CD4-positive, alpha-beta T cell treated with Interleukin-4 for 1 hour (primary cell): ENCODE data around the gene KIAA0319L.

Experiments
- DNase-seq, 2 donors: peaks; one replicate each; pipeline ENCODE4 v3.0.0-alpha.2; 2020 to 2022

Gene KIAA0319L

GRCh38 chr1:35441926-35442579 is 115.2 kb downstream of the KIAA0319L start:
- DNase-seq: no peak

- DNase-seq: no peak
Observed at GRCh38 chr1:35439626-35440025, 117.6 kb downstream of the KIAA0319L start.

DNA sequence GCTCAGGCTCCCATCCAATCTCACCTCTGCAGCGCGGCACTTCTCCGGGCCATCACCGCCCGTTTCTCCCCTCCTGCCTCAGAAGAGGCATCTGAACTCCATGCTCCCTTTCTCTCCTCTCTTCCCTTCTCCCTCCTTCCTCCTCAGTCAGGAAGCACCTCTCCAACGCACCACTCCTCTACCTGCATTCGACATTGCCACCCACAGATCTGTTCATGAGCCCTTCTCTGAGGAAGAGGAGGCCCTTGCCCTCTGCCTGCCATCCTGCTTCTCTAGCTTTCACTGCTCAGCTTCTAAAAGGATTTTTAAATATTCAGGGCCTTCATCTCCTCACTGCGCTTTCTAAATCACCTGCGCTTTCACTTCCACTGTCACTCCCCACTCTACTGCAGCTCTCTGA is 120.0 kb downstream of the KIAA0319L start:
- DNase-seq: no peak

- DNase-seq: no peak
Observed at GRCh38 chr1:35436078-35436477, 121.1 kb downstream of the KIAA0319L start.

DNA sequence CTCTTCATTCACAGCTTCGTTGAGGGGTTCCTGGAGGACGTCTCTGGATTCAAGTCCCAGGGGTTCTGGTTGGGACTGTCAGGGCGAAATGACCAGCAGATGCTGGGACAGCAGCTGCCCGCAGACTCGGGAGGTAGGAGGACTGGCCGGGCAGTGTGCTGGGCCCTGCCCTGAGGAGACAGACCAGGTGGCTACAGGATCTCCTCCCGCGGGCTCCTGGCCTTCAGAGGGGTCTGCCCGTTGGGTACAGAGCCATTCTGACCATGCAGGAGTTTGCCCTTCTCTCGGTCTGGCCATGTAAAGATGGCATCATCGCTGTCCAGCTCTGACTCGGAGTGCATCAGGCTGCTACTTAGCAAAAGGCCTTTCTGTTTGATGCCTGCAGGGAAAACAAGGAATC is 122.5 kb downstream of the KIAA0319L start:
- no peak for DNase-seq

DNA sequence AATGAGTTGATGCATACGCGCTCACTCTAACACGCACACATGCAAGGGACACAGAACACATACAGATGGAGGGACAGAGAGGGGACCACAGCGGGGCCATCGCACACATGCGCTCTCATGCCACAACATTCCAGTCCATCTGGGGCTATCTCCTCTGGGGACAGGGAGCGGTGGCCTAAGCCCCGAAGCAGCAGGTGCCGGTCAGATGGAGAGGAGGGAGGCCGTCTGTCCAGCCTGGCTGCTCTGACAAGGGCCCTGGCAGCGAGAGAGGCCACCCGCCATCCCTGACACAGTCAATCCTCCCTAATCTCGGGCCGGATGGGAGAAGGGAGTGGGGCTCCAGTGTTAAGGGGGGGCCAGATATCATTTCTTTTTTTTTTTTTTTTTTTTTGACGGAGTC is 123.5 kb downstream of the KIAA0319L start:
- no peak for DNase-seq

GRCh38 chr1:35432231-35432630 is 125.0 kb downstream of the KIAA0319L start:
- DNase-seq: no peak

GRCh38 chr1:35431173-35431599 is 126.0 kb downstream of the KIAA0319L start:
- no peak for DNase-seq

GRCh38 chr1:35430762-35431161 is 126.4 kb downstream of the KIAA0319L start:
- no peak for DNase-seq

GRCh38 chr1:35428360-35428759 is 128.8 kb downstream of the KIAA0319L start:
- DNase-seq: no peak

GRCh38 chr1:35426097-35426586 is 131.1 kb downstream of the KIAA0319L start:
- DNase-seq: no peak

GRCh38 chr1:35408925-35409324 is 148.3 kb downstream of the KIAA0319L start:
- DNase-seq: no peak

GRCh38 chr1:35407743-35408142 is 149.5 kb downstream of the KIAA0319L start:
- DNase-seq: no peak

GRCh38 chr1:35406103-35406502 is 151.1 kb downstream of the KIAA0319L start:
- DNase-seq: no peak

GRCh38 chr1:35401049-35401448 is 156.2 kb downstream of the KIAA0319L start:
- no peak for DNase-seq

DNA sequence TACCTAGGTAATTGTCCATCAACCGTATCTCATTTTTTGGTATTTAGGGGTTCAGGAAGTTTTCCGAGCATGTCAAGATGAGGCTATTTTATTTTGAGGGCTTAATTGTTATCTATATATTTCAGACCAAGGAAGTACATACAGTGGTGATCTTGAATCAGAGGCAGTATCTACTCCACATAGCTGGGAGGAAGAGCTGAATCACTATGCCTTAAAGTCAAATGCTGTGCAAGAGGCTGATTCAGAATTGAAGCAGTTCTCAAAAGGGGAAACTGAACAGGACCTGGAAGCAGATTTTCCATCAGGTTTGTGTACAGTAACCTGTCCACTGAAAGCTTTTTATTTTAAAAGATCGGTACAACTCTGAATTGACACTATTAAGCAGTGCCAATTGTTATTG is 158.5 kb downstream of the KIAA0319L start:
- DNase-seq: no peak

DNA sequence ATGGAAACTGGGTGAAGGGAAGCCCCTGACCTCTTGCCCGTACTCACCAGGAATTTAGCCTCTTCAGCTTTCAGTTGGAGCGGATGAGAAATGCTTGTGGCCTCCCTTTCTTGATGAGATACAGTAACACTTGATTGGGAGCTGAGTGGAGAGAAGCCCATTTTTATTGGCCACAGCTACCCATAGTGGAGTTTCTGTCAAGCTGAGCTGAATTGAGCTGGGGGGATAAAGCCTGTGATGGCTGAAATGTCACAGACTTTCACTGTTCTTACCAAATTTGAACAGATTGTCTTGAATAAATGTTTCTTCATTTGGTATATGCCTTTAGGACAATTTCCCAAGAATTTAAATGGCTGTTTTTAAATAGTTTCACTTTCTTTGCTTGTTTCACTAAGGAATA is 162.8 kb downstream of the KIAA0319L start:
- DNase-seq: no peak

- no peak for DNase-seq
Observed at GRCh38 chr1:35390600-35391494, 166.4 kb downstream of the KIAA0319L start.

DNA sequence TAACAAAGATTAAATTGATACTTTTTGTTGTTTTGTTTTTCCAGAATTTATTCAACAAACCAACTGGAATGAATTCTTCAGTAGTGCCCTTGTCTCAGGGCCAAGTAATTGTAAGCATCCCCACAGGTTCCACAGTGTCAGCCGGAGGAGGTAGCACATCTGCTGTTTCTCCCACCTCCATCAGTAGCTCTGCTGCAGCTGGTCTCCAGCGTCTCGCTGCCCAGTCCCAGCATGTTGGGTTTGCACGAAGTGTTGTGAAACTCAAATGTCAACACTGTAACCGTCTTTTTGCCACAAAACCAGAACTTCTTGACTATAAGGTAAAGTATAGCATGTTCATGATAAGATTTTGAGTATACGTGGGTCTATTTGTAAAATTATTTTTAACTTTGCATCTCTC is 170.2 kb downstream of the KIAA0319L start:
- no peak for DNase-seq

- DNase-seq: no peak
Observed at GRCh38 chr1:35386290-35386689, 170.9 kb downstream of the KIAA0319L start.
